HL-60 (cell line): ENCODE results near the gene ZNF805.
A peak's percentile ranks its signal among the peaks of the same experiment; 100 is the strongest.

ENCODE experiments used
- DNase-seq, 2 experiments: peaks; one replicate each; pipeline ENCODE4 v3.0.0-alpha.2; 2010 to 2020; ENCODE audit warnings: low read depth in 1 of 2, low spot score in 1 of 2
- H3K27ac ChIP-seq: fragments of 250-450 bp; sonication (Bioruptor Pico); replicated peaks from 2 replicates; pipeline ENCODE4 v1.5.1; 2020; ENCODE audit warnings: mild to moderate bottlenecking, moderate library complexity
- H3K27me3 ChIP-seq: fragments of 250-450 bp; sonication (Bioruptor Pico); 2 replicates; pipeline ENCODE4 v1.5.1; 2021; ENCODE audit warnings: mild to moderate bottlenecking, moderate library complexity; ENCODE audit not compliant: insufficient read depth, poor library complexity, severe bottlenecking
- H3K4me3 ChIP-seq: replicated peaks from 2 replicates; pipeline ENCODE4 v1.5.1; 2011; ENCODE audit warnings: mild to moderate bottlenecking, control low read depth, low read length; ENCODE audit not compliant: insufficient read depth
- CTCF ChIP-seq: IDR thresholded peaks from one replicate; pipeline ENCODE4 v1.5.1; 2011; ENCODE audit warnings: low read length, control low read depth, inconsistent platforms; ENCODE audit not compliant: insufficient read depth
- GABPA ChIP-seq: IDR thresholded peaks from 2 replicates; pipeline ENCODE4 v1.6.1; 2012; ENCODE audit warnings: low read depth
- POLR2AphosphoS5 ChIP-seq: IDR thresholded peaks from 2 replicates; pipeline ENCODE4 v1.6.1; 2012; ENCODE audit warnings: low read depth
- REST ChIP-seq: IDR thresholded peaks from 2 replicates; pipeline ENCODE4 v1.6.1; 2012; ENCODE audit warnings: low read depth; ENCODE audit not compliant: insufficient replicate concordance
- SPI1 ChIP-seq: IDR thresholded peaks from 2 replicates; pipeline ENCODE4 v1.6.1; 2012; ENCODE audit warnings: low read depth, mild to moderate bottlenecking, borderline replicate concordance

The ZNF805 gene

GRCh38 chr19:57280962-57281400 lies 40.5 kb downstream of the ZNF805 start:
- peak overlapping the region; percentile 95 for H3K27ac ChIP-seq
- DNase-seq = peak in 1 of 2 experiments; percentile 50
- peak; percentile 68 for TF ChIP-seq SPI1
- no peak for TF ChIP-seq POLR2AphosphoS5
- TF ChIP-seq GABPA = no peak
- TF ChIP-seq REST = no peak
- H3K27me3 ChIP-seq = no peaks in the 10 kb centered on the region
- H3K4me3 ChIP-seq = peak overlapping the region; percentile 90

GRCh38 chr19:57282011-57282643 lies 41.7 kb downstream of the ZNF805 start:
- H3K4me3 ChIP-seq = peak overlapping the region; percentile 90; the same call in 1 of the 2 replicates
- H3K27me3 ChIP-seq = no peaks in the 10 kb centered on the region
- H3K27ac ChIP-seq = no peak overlapping the region
- TF ChIP-seq POLR2AphosphoS5 (no peak), SPI1 (no peak), CTCF (no peak), GABPA (no peak), REST (no peak)
- no peak for DNase-seq

GRCh38 chr19:57288373-57288772 lies 47.9 kb downstream of the ZNF805 start:
- H3K27me3 ChIP-seq = no peaks in the 10 kb centered on the region
- TF ChIP-seq POLR2AphosphoS5 (no peak), SPI1 (peak; percentile 37; the same call in 1 of the 2 replicates), CTCF (no peak)
- H3K27ac ChIP-seq = no peak overlapping the region
- no peak overlapping the region for H3K4me3 ChIP-seq
- no peak for DNase-seq

- no peaks in the 10 kb centered on the region for H3K27me3 ChIP-seq
- H3K27ac ChIP-seq = no peak overlapping the region
- no peak overlapping the region for H3K4me3 ChIP-seq
- DNase-seq = no peak
- TF ChIP-seq REST = no peak
- TF ChIP-seq POLR2AphosphoS5 = no peak
- no peak for TF ChIP-seq GABPA
- TF ChIP-seq SPI1 = no peak
- no peak for TF ChIP-seq CTCF
Measured at GRCh38 chr19:57290970-57291369, 50.5 kb downstream of the ZNF805 start.
